Nephron progenitor cell (in vitro differentiated cells): Measurements from ENCODE around the gene CPA1.

Experiments used
- DNase-seq: peaks from one replicate; pipeline ENCODE4 v3.0.0; 2021
- H3K27ac Mint-ChIP-seq: 2 replicates; pipeline ENCODE4 v1.8.0; 2021; ENCODE audit warnings: mild to moderate bottlenecking, moderate library complexity, mixed read lengths
- H3K27me3 Mint-ChIP-seq: 2 replicates; pipeline ENCODE4 v1.8.0; 2021; ENCODE audit warnings: mild to moderate bottlenecking, low read depth, mixed read lengths; ENCODE audit not compliant: poor library complexity
- H3K36me3 Mint-ChIP-seq: 2 replicates; pipeline ENCODE4 v1.8.0; 2021; ENCODE audit warnings: low read depth, mixed read lengths
- H3K4me1 Mint-ChIP-seq: 2 replicates; pipeline ENCODE4 v1.8.0; 2021; ENCODE audit warnings: mixed read lengths
- H3K4me3 Mint-ChIP-seq: 2 replicates; pipeline ENCODE4 v1.8.0; 2021; ENCODE audit warnings: mild to moderate bottlenecking, moderate library complexity, mixed read lengths
- H3K9me3 Mint-ChIP-seq: 2 replicates; pipeline ENCODE4 v1.8.0; 2021; ENCODE audit warnings: mild to moderate bottlenecking, moderate library complexity, mixed read lengths
- TF ChIP-seq, protein P1 (sequence below): fragments of 200-600 bp; sonication (generic); IDR thresholded peaks from 2 replicates; pipeline ENCODE4 v1.5.0; 2021; ENCODE audit warnings: antibody characterized with exemption

Gene CPA1

DNA sequence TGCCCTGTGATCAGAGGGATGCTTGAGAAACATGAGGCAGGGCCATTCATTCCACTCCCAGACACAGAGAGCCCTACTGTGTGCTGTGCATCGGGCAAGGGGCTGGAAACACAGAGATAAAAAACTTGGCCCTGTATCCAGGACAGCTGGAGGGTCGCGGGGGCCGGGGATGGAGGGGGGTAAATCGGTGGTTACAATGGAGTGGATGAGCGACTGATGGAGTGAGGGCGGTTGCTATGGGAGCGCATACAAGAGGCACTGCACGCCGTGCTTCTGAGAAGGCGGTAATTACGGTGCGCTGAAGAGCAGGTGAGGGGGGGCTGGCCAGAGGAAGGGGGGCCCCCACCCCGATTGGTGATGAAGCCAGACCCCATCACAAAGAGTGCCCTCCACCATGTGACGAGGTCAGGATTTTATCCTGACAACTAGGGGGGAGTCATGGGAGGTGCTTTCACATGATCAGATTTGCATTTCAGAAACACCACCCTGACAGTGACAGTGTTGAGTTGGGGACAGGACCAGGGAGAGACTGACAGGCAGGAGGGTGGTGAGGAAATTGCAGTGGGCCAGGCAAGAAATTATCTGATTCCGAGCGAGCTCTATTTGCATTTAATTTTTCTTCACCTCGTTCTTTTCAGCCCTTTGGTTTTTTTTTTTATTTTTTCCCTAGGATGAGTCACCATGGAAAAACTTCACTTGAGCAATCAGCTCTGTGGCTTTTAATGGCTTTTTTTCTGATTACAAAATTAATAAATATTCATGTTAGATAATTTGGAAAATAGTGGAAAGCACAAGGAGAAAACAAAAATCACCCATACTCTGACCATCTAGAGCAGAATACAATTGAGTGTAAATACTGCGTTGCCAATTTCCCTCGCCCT lies 27.9 kb upstream of the CPA1 start:
- peaks cover 83% of the 10 kb centered on the region for H3K4me1 Mint-ChIP-seq

GRCh38 chr7:130353196-130353595 lies 27.1 kb upstream of the CPA1 start:
- Mint-ChIP-seq H3K27me3 (no peaks in the 10 kb centered on the region), H3K9me3 (peaks cover 1% of the 10 kb centered on the region), H3K4me3 (no peak overlapping the region), H3K4me1 (peaks cover 84% of the 10 kb centered on the region), H3K27ac (peak overlapping the region; percentile 50), H3K36me3 (no peaks in the 10 kb centered on the region)
- TF ChIP-seq, protein P1, sequence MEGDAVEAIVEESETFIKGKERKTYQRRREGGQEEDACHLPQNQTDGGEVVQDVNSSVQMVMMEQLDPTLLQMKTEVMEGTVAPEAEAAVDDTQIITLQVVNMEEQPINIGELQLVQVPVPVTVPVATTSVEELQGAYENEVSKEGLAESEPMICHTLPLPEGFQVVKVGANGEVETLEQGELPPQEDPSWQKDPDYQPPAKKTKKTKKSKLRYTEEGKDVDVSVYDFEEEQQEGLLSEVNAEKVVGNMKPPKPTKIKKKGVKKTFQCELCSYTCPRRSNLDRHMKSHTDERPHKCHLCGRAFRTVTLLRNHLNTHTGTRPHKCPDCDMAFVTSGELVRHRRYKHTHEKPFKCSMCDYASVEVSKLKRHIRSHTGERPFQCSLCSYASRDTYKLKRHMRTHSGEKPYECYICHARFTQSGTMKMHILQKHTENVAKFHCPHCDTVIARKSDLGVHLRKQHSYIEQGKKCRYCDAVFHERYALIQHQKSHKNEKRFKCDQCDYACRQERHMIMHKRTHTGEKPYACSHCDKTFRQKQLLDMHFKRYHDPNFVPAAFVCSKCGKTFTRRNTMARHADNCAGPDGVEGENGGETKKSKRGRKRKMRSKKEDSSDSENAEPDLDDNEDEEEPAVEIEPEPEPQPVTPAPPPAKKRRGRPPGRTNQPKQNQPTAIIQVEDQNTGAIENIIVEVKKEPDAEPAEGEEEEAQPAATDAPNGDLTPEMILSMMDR, result no peak
- DNase-seq, result no peak

More for the DNA sequence above, 27.9 kb upstream of the CPA1 start:
- H3K4me3 Mint-ChIP-seq, result peak overlapping the region; percentile 22
- no peaks in the 10 kb centered on the region for H3K9me3 Mint-ChIP-seq
- TF ChIP-seq, protein P1, result no peak
- H3K27me3 Mint-ChIP-seq, result no peaks in the 10 kb centered on the region
- H3K27ac Mint-ChIP-seq, result peak overlapping the region; percentile 98
- H3K36me3 Mint-ChIP-seq, result no peaks in the 10 kb centered on the region
- DNase-seq, result no peak

GRCh38 chr7:130356121-130356875 lies 24.0 kb upstream of the CPA1 start:
- no peaks in the 10 kb centered on the region for H3K27me3 Mint-ChIP-seq
- peaks cover 17% of the 10 kb centered on the region for H3K36me3 Mint-ChIP-seq
- H3K9me3 Mint-ChIP-seq, result peaks cover 32% of the 10 kb centered on the region
- H3K4me3 Mint-ChIP-seq, result peak overlapping the region; percentile 8
- DNase-seq, result peak; percentile 67
- peaks cover 70% of the 10 kb centered on the region for H3K4me1 Mint-ChIP-seq
- peak overlapping the region; percentile 100 for H3K27ac Mint-ChIP-seq
- TF ChIP-seq, protein P1, result no peak

GRCh38 chr7:130356876-130357611 lies 23.2 kb upstream of the CPA1 start:
- no peak for DNase-seq
- peaks cover 34% of the 10 kb centered on the region for H3K9me3 Mint-ChIP-seq
- TF ChIP-seq, protein P1, result no peak
- peaks cover 17% of the 10 kb centered on the region for H3K36me3 Mint-ChIP-seq
- no peaks in the 10 kb centered on the region for H3K27me3 Mint-ChIP-seq
- peak overlapping the region; percentile 8 for H3K4me3 Mint-ChIP-seq
- peak overlapping the region; percentile 100 for H3K27ac Mint-ChIP-seq
- peaks cover 62% of the 10 kb centered on the region for H3K4me1 Mint-ChIP-seq

GRCh38 chr7:130358471-130358870 lies 21.8 kb upstream of the CPA1 start:
- Mint-ChIP-seq H3K9me3 (peaks cover 34% of the 10 kb centered on the region), H3K27me3 (no peaks in the 10 kb centered on the region), H3K36me3 (peaks cover 17% of the 10 kb centered on the region), H3K4me3 (no peak overlapping the region), H3K27ac (peak overlapping the region; percentile 48), H3K4me1 (peaks cover 59% of the 10 kb centered on the region)
- TF ChIP-seq, protein P1, result no peak
- no peak for DNase-seq
